CD4-positive, alpha-beta T cell treated with Interleukin-17A for 4 hours (primary cell): ENCODE measurements around the gene METTL23.

Source experiments
- DNase-seq: peaks from one replicate; pipeline ENCODE4 v3.0.0-alpha.2; 2020; ENCODE audit warnings: mixed read lengths

Gene METTL23

DNA sequence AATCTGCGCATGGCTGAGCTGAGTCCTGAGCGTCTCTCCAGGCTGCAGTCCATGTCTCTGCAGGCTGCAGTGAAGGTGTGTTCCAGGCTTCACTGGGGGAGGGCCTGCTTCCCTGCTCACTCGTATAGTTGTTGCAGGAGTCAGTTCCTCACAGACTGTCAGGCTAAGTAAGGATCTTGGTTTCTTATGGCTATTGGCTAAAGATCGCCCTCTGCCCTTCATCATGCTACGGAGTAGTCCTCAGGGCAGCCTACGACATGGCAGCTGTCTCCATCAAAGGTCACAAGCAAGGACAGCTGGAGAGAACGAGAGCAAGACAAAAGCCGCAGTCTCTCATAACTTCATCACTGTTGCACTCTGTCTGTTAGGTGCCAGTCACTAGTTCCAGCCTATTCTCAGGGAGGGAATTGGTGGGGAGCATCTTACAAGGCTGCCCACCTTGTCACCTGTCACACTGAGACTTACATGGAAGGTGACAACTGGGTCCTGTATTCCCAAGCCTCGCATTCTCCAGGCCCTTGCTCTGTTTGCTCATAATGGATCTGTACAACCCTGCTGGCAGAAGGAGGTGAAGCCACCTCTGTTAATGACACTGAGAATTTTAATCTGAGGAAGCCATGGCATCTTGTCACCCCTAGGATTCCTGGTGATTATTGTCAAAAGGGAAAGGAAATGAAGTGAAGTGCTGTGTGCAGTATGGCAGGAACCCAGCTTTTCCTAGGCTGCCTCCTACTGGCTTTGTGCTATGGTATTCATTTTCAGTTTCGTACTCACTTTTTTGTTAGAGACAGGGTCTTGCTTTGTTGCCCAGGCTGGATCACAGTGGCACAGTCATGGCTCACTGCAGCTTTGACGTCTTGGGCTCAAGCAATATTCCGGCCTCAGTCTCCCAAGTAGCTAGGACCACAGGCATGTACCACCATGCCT lies 54.7 kb downstream of the METTL23 start:
- peak; percentile 41 for DNase-seq

DNA sequence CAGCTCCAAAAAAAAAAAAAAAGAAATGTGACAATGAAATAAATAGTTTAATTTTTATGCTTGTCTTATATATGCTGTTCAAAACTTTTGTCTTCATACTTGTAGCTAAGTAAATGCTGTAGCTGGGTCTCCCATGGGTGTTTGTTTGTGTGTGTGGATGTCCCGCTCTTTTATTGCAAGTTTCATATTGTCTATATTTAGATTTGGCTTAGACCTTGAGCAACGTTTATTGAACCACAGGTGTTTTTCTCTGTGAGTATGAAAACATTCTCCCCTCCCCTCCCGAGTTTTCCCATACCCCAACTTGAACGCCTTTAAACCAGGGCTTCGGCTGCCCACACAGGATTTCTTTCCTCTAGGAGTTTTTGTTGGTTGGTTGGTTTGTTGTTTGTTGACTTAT lies 56.5 kb downstream of the METTL23 start:
- no peak for DNase-seq
